GM19324 (cell line): ENCODE measurements around the gene NSMF.
"Not testable (repeated sequence)": the region's sequence is repeated elsewhere in the genome, so short reads cannot be mapped to it uniquely, and the experiment has no call there.

Experiments
- ATAC-seq: cut with Tn5 transposase; IDR thresholded peaks from one replicate; pipeline ENCODE4 v1.9.1; 2021; ENCODE audit warnings: mild to moderate bottlenecking, moderate library complexity; ENCODE audit not compliant: unreplicated experiment, low FRiP score

Gene NSMF

DNA sequence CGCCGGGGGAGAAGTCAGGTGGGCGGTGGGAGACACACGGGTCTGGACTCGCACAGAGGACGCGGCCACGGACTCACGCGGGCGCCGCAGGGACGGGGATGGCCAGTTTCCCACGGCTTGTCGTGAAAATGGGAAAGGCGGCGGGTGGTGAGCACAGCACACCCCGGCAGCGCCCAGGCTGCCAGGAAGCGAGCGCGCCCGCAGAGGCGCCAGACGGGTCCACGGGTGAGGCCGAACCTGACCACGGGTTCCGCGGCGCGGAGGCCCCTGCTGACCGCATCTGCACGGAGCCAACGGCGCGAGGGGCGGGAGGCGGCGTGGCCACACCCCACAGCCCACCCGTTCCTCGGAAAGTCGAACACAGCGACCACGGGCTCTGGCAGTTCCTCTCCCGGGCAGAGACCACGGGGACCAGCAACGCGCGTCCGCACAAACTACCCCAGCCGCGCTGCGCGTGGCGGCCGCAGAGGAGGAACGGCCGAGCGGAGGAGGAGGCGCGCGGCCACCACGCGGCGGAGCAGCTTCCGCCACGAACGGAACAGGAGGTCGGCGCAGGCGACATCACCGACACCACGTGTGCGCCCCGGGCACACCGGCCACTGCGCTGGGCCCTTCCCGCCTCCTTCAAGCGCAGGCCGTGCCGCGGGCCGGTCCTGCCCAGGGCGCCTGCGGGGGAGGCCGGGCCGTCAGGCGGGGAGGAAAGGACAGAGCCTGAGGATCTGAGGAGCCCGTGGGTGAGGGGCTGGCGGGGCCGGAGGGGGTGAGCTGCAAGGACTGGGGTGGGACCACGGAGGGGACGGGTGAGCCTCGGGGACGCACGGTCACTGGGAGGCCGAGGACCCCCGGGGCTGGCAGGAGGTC, 41.7 kb downstream of the NSMF start:
- no peak for ATAC-seq

DNA sequence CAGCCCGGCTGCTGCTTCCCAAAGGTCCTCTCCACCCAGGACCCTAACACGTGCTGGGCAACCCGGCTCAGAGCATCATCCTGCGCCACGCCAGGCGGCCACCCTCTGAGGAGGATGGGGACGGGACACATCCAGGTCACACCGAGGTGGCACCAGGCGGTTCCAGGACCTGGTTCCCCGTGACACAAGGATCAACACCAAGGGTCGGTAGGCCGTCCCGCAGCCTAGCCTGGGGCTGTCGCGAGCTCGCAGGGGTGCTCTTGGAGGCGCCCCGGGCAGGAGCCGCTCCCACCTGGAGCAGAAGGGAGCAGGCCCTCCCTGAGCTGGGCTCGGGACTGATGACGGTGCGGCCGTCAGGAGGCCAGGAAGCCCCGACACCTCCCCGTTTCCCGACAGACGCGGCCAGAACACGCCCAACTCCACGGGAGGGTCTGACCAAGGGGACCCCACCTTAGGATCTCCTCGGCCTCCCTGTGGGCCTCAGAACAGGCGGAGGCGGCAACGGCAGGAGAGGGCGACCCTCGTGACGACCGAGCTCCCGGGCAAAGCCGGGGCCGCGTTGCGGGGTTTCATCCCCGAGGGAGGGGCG, 42.5 kb downstream of the NSMF start:
- ATAC-seq = no peak

DNA sequence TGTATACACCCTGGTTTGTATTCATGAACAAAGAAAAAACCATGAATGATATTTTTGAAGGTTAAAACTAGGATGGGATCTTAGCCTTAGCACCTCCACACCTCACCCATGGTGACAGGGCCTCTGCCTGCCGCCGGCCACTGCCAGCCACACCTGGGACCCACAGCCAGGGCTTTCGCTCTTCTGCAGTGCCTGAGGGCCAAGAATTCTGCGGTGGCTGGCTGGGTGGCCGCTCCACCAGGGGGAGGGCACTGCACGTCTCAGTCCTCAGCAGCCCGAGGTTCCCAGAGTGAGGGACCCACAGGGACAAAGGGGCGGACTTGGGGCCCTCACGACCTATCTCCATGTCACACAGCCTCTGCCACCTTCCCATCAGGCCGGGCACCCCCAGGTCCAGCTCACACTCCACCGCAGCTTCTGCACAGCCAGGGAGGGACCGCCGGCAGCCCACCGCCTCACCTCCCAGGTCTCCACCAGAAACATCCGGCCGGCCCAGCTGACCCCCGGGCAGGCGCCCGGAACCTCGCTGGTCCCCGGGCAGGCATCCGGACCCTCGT, 43.0 kb downstream of the NSMF start:
- no peak for ATAC-seq

DNA sequence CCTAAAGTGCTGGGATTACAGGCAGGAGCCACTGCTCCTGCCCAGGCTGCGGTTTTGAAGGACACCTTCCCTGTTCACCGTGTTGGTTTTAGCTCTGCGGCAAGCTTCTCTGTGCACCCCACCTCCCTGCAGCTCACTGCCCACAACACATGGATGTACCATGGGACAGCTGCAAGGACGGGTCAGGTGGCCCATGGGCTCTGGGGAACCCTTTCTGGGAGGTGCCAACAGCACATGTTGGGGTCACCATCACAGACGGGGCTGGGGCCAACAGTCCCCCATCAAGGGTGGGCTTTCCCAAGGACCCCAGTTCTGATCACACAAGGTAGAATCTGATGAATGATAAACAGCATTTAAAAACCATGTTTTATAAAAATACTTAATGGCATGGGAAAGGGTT, 43.7 kb downstream of the NSMF start:
- no peak for ATAC-seq

DNA sequence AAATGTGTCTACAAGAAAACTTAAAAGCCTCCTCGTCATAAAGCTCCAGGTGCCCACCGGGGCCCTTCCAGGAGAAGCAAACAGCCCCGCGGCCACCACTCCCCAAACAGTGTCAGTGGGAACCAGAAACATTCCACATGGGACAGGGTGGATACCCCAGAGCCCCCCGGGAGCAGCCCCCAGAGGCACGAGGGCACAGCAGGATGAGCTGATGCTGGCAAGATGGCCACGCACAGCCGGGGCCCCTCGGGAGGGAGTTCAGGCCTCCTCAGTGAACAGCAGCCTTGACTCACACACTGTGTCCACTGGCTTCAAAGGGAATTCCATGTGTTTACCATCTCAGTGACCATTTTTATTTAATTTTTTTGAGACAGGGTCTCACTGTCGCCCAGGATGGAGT, 46.7 kb downstream of the NSMF start:
- ATAC-seq = no peak

DNA sequence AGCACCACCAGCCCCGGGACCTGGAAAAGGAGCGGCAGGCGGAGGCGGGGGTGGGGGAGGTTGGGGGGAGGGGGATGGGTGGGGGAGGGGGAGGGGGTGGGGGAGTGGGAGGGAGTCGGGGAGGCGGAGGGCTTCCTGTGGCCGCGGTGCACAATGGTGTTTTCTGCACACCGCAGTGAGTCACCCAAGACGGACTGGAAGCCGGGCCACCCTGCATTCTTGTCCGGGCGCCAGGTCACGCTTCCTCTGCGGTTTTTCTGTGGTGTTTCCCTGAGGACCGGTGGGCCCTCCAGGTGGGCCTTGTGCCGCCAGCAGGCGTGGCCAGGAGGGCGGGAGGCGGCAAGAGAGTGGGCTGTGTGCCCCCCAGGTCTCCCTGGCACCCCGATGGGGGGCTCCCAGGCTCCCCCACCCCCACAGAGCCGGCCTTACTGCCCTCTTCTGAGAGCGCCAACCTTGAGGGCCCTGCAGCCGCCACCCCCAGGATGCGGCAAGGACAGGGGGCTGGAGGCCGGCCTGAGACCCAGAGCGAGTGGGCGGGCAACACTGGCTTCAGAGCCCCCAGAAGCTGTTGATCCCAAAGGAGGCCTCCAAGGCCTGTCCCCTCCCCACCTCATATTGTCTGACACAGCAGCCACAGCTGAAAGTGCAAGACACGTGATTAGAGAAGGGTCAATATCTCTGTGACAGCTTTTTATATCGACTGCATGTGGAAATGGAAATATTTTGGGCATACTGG, 47.3 kb downstream of the NSMF start:
- no peak for ATAC-seq

DNA sequence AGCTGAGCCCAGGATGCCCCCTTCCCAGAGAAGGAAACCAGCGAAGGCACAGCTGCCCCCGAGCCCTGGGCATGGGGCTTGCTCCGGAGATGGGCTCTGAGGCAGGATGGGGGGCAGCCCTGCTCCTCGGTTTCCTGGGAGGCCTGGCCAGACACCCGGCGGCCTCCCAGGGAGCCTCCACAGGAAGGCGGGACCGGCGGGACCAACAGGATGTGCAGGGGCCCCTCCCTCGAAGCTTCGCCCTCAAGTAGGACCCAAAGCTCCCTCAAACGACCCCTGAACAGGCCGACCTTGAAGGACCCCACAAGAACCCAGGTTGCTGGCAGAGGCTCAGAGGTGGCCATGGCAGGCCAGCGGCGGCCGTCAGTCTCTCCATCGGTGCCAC, 47.9 kb downstream of the NSMF start:
- no peak for ATAC-seq

DNA sequence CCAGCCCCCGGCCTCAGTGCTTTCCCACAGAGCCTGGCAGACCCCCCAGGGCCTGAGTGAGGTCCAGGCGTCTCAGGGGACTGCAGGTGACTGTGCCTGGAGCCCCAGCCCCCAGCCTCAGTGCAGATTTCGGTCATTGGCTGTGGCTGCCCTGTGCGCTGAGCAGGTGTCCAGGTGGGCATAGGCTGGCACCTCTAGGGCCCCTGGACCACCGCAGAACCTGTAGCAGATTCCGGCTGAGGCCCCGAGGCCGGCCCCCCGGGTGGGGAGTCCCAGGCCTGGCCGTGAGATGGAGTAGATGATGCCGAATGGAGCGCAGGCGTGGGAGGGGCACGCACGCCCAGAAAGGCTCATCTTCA, 48.3 kb downstream of the NSMF start:
- no peak for ATAC-seq

DNA sequence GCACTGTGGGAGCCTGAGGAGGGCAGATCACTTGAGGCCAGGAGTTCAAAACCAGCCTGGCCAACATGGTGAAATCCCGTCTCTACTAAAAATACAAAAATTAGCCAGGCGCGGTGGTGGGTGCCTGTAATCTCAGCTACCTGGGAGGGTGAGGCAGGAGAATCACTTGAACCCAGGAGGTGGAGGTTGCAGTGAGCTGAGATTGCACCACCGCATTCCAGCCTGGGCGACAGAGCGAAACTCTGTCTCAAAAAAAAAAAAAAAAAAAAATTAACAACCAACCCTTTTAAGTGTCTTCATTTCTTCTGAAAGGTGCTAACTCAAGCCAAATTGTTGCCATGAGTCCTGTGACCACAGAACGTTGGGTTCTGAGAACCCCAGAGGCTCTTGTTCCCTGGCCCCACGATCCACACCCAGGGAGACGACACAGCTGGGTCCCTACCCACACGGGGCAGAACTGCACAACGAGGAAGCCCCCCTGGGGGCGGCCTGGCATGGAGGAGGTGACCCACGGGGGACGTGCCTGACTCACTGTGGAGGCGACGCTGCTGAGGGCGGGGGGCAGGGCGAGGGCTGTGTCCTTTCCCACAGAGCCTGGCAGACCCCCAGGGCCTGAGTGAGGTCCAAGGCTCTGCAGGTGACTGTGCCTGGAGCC, 48.8 kb downstream of the NSMF start:
- ATAC-seq = not testable (repeated sequence)

DNA sequence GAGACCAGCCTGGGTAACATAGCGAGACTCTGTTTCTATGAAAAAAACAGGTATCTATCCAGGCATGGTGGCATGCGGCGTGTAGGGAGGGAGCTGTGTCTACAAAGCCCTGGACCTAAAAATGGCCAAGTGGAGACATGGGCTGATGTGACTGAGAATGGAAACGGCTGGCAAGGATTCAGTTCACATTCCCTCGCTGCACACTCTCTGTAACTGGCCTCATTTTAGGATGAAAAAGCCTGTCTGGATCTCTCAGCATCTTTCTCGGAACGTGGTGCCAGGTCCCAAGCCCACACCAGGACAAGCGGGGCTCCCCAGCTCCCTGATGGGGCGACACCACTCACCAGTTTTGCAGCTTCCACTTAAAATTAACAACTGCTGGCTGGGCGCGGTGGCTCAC, 49.6 kb downstream of the NSMF start:
- ATAC-seq = no peak

DNA sequence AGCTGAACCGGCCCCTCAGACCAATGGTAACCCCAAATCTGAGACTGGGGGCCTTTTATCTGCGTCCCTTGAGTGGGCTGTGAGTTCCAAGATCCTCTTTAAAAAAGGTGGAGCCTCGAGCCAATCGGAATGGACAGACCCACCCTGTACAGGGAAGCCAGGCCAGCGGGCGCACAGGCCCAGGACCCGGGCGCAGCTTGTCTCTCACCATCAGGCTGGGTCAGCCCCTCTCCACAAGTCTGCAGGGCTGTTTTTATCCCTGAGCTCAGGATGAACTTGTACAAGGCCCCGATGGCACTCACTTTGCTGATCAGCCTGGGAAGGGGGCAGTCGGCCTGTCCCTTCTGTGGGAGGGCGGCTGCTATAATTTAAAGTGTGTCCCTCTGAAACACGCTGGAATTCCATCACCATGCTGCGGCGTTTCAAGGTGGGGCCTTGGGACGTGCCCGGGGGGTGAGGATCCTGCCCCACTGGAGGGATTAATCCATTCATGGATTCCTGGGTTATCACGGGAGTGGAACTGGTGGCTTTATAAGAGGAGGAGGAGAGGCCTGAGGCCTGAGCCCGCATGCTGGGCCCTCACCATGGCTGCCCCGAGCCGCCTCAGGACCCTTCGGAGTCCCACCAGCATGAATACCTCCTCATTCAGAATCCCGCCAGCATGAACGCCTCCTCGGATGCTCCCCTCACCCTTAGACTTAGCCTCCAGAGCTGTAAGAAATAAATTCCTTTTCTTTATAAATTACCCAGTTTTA, 50.3 kb downstream of the NSMF start:
- ATAC-seq = no peak

DNA sequence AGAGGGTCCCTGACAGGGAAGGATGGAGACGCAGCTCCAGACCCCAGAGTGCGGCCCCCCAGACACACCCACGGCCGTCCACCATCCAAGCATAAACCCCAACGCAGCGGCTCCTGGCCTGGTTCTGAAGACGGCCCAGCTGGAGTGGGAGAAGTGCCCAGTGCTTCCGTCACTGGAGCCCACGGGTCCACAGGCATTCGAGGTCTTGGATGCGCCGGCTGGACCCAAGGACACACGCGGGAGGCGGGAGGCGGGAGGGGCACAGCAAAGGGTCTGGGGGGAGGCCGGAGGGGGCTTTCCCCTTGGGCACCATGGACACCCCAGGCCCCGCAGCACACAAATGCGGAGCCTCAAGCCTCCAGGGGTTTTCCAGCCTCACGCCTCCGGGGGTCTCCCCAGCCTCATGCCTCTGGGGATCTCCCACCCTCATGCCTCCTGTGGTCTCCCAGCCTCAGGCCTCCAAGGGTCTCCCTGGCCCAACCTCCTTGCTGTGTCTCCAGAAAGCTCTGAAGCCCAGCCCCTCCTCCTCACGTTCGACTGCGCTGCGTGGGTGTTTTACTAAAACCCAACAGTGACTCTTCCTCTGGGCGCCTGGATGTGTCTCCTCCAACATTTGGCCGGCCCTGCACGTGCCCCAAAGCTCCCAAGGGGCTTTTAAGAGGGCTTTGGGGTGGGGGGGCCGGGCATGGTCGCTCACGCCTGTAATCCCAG, 51.4 kb downstream of the NSMF start:
- ATAC-seq = no peak

DNA sequence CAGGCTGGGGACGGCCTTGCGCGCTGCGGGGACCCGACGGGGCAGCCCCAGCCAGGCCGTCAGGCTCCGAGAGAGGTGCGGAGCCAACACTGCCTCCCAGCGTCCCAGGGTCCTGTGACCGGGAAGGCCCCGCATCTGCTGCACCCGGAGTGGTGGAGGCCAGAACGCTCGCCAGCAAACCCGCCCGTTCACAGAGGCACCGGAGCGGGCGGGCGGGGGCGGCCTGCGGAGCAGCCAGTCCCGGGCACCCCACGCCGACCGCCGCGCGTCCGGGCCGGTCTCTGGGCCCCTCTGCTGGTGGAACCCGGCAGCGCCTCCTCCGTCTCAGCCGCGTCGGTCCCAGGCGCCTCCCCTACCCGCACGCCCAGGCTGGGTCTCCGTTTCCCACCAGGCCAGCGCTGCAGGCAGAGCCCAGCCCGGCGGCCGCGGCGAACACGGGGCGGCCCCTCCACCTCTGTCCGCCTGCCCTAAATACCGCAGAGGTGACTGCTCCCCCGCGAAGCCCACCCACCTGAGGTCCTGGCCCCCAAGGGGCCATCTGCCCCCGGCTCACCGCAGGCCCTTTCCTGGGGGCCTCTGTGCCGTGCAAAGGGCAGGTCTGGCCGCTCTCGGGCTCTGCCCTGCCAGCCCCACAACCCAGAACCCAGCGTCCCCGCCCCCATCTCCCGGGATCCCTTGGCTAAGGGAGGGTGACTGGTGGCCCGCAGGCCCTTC, 52.1 kb downstream of the NSMF start:
- no peak for ATAC-seq

DNA sequence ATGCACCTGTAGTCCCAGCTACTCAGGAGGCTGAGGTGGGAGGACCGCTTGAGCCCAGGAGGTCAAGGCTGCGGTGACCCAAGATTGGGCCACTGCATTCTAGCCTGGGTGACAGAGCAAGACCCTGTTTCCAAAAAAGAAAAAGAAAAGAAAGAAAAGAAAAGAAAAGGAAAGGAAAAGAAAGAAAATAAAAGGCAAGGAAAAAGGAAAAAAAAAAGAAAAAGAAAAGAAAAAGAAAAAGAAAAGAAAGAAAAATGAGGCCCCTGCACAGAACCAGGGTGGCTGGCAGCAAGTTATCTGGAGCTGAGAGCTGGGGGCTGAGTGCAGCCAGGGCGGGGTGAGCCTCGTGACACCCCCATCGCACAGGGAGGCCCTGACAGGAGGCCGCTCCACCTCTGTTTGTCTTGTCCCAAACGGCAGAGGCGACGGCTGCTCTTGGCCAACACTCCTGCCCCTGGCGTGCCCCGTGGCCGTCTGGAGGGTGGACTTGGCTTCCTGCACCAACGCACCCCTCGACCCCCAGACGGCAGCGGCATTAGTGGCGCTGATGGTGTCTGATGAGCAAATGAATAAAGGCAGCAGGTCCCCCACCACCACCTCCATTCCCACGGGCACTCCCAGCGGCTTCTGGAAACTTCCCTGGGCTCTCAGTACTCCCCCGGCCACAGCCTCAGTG, 52.9 kb downstream of the NSMF start:
- ATAC-seq = no peak

DNA sequence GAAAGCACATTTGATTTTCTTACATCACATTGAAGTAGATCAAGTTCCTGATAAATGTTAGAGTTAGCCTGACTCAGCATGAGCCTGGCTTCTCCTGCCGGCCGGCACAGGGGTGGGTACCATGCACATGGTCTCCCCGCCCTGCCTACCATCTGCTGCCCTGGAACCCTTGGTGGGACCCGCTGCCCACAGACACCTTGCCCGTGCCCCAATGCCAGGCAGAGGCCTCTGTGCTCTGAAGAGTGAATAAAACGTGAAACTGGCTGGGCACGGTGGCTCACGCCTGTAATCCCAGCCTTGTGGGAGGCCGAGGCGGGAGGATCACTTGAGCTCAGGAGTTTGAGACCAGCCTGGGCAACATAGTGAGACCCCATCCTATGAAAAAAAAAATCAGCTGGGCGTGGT, 53.5 kb downstream of the NSMF start:
- no peak for ATAC-seq

DNA sequence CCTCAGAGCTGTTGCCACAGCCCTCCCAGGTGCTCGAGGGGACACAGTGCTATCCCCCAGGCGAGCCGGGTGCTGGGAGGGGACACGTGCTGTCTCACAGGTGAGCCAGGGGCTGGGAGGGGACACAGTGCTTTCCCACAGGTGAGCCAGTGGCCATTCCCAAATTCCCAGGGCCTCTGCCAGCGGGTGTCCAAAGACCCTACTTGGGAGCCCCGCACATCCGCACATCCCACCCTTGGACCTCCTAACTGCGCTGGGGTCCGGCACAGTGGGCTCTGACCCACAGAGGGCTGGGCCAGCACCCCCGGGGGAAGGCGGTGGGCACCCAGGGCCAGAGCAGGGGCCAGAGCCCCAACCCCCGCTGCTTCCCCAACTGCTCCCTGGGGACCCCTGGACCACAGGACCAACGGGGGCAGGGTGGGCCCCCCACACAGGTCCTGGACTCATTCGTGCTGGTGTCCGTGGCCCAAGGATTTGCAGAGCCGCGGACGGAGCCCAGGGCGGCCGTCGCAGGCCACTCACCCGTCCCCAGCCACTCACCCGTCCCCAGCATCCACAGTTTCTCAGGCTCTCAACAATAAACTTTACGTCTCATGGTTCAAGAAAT, 54.1 kb downstream of the NSMF start:
- ATAC-seq = no peak

DNA sequence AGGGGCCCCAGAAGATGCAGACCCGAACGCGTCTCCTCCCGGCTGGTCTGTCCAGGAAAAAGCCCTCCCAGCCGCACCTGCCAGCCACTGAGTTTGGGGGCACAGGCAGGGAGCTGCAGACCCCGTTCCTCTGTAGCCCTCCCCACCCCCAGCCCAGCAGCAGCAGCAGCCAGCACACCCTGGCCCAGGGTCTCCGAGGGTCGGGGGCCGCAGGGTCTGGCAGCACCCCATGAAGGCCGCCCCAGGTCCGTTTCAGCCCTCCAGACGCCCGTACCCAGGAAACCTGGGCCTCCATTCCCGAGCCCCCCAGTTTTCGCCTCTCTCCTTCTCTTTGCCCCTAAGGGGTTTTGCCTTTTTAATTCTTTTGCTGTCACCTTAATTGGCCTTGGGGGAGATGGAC, 55.9 kb downstream of the NSMF start:
- no peak for ATAC-seq

DNA sequence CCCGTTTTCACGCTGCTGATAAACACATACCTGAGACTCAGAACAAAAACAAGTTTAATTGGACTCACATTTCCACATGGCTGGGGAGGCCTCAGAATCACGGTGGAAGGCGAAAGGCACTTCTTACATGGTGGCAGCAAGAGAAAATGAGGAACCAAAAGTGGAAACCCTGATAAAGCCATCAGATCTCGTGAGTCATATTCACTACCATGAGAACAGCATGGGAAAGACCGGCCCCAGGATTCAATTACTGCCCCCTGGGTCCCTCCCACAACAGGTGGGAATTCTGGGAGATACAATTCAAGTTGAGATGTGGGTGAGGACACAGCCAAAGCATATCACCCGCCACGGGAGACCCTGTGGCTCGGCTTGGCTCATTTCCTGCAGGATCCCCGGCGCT, 56.4 kb downstream of the NSMF start:
- no peak for ATAC-seq
